HCT116 (cell line): ENCODE results near the gene HOXB7. TPM values are rescaled to one million over a fixed set of nuclear protein-coding genes. Genes with fewer than 3 reads are reported as not detected.

Experiments
- ATAC-seq: fragments of 200-7000 bp; cut with Tn5 transposase; 2 replicates; pipeline ENCODE4 v1.9.1; 2020; ENCODE audit warnings: mild to moderate bottlenecking, moderate library complexity
- BruUV-seq: library from RNA; stranded (reverse); fragments of 400-500 nt; replicated peaks from 2 replicates; lab custom pipeline; 2021; lab: Mats Ljungman, UMichigan
- CTCF ChIA-PET: fragments of 300-600 bp; sonication (Branson Sonifier 250); formaldehyde crosslinking; loops from one replicate; lab custom pipeline; 2021; ENCODE audit warnings: antibody characterized with exemption; lab: Charles Lee
- POLR2A ChIA-PET: fragments of 300-600, 350-600 bp; sonication (Branson Sonifier 250); formaldehyde crosslinking; loops from one replicate; lab custom pipeline; 2021; ENCODE audit warnings: antibody characterized with exemption; lab: Charles Lee
- RAD21 ChIA-PET, 2 experiments: fragments of 300-600 bp; sonication (Branson Sonifier 250); formaldehyde crosslinking; loops; one replicate each; lab custom pipeline; 2023; ENCODE audit warnings: low total read pairs in 2 of 2; ENCODE audit not compliant: uncharacterized antibody in 2 of 2, unreplicated experiment in 2 of 2, low non-redundant PET in 1 of 2; lab: Charles Lee
- DNase-seq: peaks from one replicate; pipeline ENCODE4 v3.0.0-alpha.2; 2010; ENCODE audit warnings: low read depth, low spot score
- H2AFZ ChIP-seq: fragments of 200-600 bp; shearing (Covaris generic), sonication (generic); 2 replicates; pipeline ENCODE4 v1.6.1; 2017; ENCODE audit warnings: low read depth, mixed run types, mixed read lengths, antibody characterized with exemption, low read length; ENCODE audit not compliant: poor library complexity, severe bottlenecking
- H3K27ac ChIP-seq: 2 replicates; pipeline ENCODE4 v1.5.1; 2012; ENCODE audit warnings: low read depth, low read length
- H3K27me3 ChIP-seq: fragments of 200-600 bp; sonication (generic); 2 replicates; pipeline ENCODE4 v1.6.1; 2016; ENCODE audit warnings: mixed run types, low read length, mixed read lengths; ENCODE audit not compliant: insufficient read depth
- H3K36me3 ChIP-seq, 2 experiments: fragments of 200-500 bp in 1 of 2; fragments of 200-600 bp in 1 of 2; sonication (Bioruptor generic) in 1 of 2; sonication (generic) in 1 of 2; 2 replicates each; pipeline versions ENCODE4 v1.5.1 to v1.6.1; 2014 to 2016; ENCODE audit warnings: low read length in 2 of 2, inconsistent platforms in 1 of 2, mixed read lengths in 1 of 2, mixed run types in 1 of 2; ENCODE audit not compliant: insufficient read depth in 2 of 2, control insufficient read depth in 1 of 2
- H3K4me1 ChIP-seq, 2 experiments: fragments of 200-600 bp in 1 of 2; sonication (generic) in 1 of 2; 2 replicates each; pipeline versions ENCODE4 v1.5.1 to v1.6.1; 2012 to 2017; ENCODE audit warnings: low read length in 2 of 2, inconsistent platforms in 1 of 2, mild to moderate bottlenecking in 1 of 2, mixed read lengths in 1 of 2, mixed run types in 1 of 2, moderate library complexity in 1 of 2; ENCODE audit not compliant: insufficient read depth in 2 of 2, control insufficient read depth in 1 of 2
- H3K4me2 ChIP-seq: fragments of 200-600 bp; sonication (generic); 2 replicates; pipeline ENCODE4 v1.6.1; 2017; ENCODE audit warnings: mixed run types, low read length, mixed read lengths
- H3K4me3 ChIP-seq, 2 experiments: fragments of 200-600 bp in 1 of 2; sonication (generic) in 1 of 2; replicated peaks in 1 of 2; 2 replicates each; pipeline ENCODE4 v1.5.1; 2011 to 2016; ENCODE audit warnings: low read length in 2 of 2, control low read depth in 1 of 2, low read depth in 1 of 2, mild to moderate bottlenecking in 1 of 2, mixed read lengths in 1 of 2, mixed run types in 1 of 2
- H3K79me2 ChIP-seq: fragments of 200-600 bp; sonication (generic); 2 replicates; pipeline ENCODE4 v1.6.1; 2017; ENCODE audit warnings: mild to moderate bottlenecking, mixed run types, low read length, moderate library complexity, mixed read lengths; ENCODE audit not compliant: insufficient read depth
- H3K9ac ChIP-seq: fragments of 200-600 bp; sonication (generic); 2 replicates; pipeline ENCODE4 v1.6.1; 2016; ENCODE audit warnings: low read length, mixed read lengths
- H3K9me2 ChIP-seq: fragments of 200-600 bp; sonication (generic), shearing (Covaris generic); 2 replicates; pipeline ENCODE4 v1.6.1; 2017; ENCODE audit warnings: mixed run types, mild to moderate bottlenecking, moderate library complexity; ENCODE audit not compliant: insufficient read depth
- H3K9me3 ChIP-seq, 2 experiments: fragments of 200-500 bp in 1 of 2; fragments of 200-600 bp in 1 of 2; sonication (Bioruptor generic) in 1 of 2; sonication (generic) in 1 of 2; 2 replicates each; pipeline ENCODE4 v1.6.1; 2014 to 2017; ENCODE audit warnings: low read length in 2 of 2, mixed read lengths in 2 of 2, inconsistent platforms in 1 of 2, low read depth in 1 of 2, mild to moderate bottlenecking in 1 of 2, mixed run types in 1 of 2, moderate library complexity in 1 of 2; ENCODE audit not compliant: control insufficient read depth in 1 of 2, insufficient read depth in 1 of 2
- H4K20me1 ChIP-seq: fragments of 200-600 bp; sonication (generic), shearing (Covaris generic); 2 replicates; pipeline ENCODE4 v1.6.1; 2017; ENCODE audit warnings: mixed run types, mild to moderate bottlenecking, moderate library complexity; ENCODE audit not compliant: insufficient read depth
- ATF3 ChIP-seq: IDR thresholded peaks from 2 replicates; pipeline ENCODE4 v1.6.1; 2012
- CEBPB ChIP-seq: IDR thresholded peaks from 2 replicates; pipeline ENCODE4 v1.6.1; 2012; ENCODE audit warnings: low read depth
- EGR1 ChIP-seq: IDR thresholded peaks from 2 replicates; pipeline ENCODE4 v1.6.1; 2012; ENCODE audit warnings: low read depth
- EZH2 ChIP-seq: fragments of 200-600 bp; sonication (generic); IDR thresholded peaks from 2 replicates; pipeline ENCODE4 v1.6.1; 2017; ENCODE audit warnings: antibody characterized with exemption, mixed run types
- JUND ChIP-seq: IDR thresholded peaks from 2 replicates; pipeline ENCODE4 v1.6.1; 2012
- MAX ChIP-seq: IDR thresholded peaks from 2 replicates; pipeline ENCODE4 v1.6.1; 2012
- POLR2A ChIP-seq: IDR thresholded peaks from 2 replicates; pipeline ENCODE4 v1.7.0; 2011; ENCODE audit warnings: borderline replicate concordance; ENCODE audit not compliant: insufficient read depth, insufficient read length; ENCODE audit errors: extremely low read depth
- POLR2AphosphoS5 ChIP-seq: IDR thresholded peaks from 2 replicates; pipeline ENCODE4 v1.6.1; 2011; ENCODE audit warnings: mild to moderate bottlenecking, low read depth, low read length, moderate library complexity
- RAD21 ChIP-seq: IDR thresholded peaks from 2 replicates; pipeline ENCODE4 v1.6.1; 2012; ENCODE audit warnings: low read depth, mild to moderate bottlenecking
- SIN3A ChIP-seq: IDR thresholded peaks from 2 replicates; pipeline ENCODE4 v1.6.1; 2012; ENCODE audit warnings: low read depth
- SP1 ChIP-seq: IDR thresholded peaks from 2 replicates; pipeline ENCODE4 v1.6.1; 2012; ENCODE audit warnings: low read depth
- SRF ChIP-seq: IDR thresholded peaks from 2 replicates; pipeline ENCODE4 v1.6.1; 2012; ENCODE audit warnings: low read depth
- TCF7L2 ChIP-seq: IDR thresholded peaks from 2 replicates; pipeline ENCODE4 v1.7.0; 2011; ENCODE audit warnings: borderline replicate concordance, inconsistent platforms; ENCODE audit not compliant: insufficient read depth, insufficient read length; ENCODE audit errors: extremely low read depth
- YY1 ChIP-seq: IDR thresholded peaks from 2 replicates; pipeline ENCODE4 v1.6.1; 2011; ENCODE audit warnings: low read length, low read depth, moderate library complexity, mild to moderate bottlenecking; ENCODE audit not compliant: insufficient replicate concordance; ENCODE audit errors: extremely low read depth
- intact Hi-C: fragments of 100-400 bp; cut with micrococcal nuclease; formaldehyde crosslinking; loops from 2 replicates; pipeline ENCODE4 v1.10.0; 2022
- total RNA-seq: library from RNA; stranded (reverse); gene quantifications from one replicate; pipeline ENCODE4 v1.2.1, GENCODE V29; 2021; ENCODE audit not compliant: unreplicated experiment

The HOXB7 gene
- total RNA-seq, 1 experiment from 2014 or later = 33.6 TPM

- Histone ChIP-seq H3K4me3 (peak overlapping the region; percentile 81 to 86), H3K27me3 (no peaks in the 10 kb centered on the region), H2AFZ (no peak overlapping the region), H3K4me1 (peaks cover 15 to 28% of the 10 kb centered on the region in 2 experiments), H3K27ac (peak overlapping the region; percentile 95), H4K20me1 (no peaks in the 10 kb centered on the region), H3K79me2 (peaks cover 36% of the 10 kb centered on the region), H3K9ac (peak overlapping the region; percentile 95), H3K4me2 (peak overlapping the region; percentile 98), H3K9me2 (no peaks in the 10 kb centered on the region), H3K9me3 (no peaks in the 10 kb centered on the region), H3K36me3 (no peaks in the 10 kb centered on the region; a peak in 2 of 4 replicates)
- no peak for DNase-seq
- CTCF ChIA-PET = interaction anchor here (1.7 to 1.8 kb wide), 2 partner anchors 51 to 252 kb away, joined by 7 read pairs; no protein-coding TSS in a partner anchor
- ATAC-seq = no peak
- intact Hi-C loops = no loop called here
- TF ChIP-seq ATF3 = no peak
- TF ChIP-seq EZH2 = no peak
- TF ChIP-seq POLR2AphosphoS5 = peak; percentile 38; the same call in 1 of the 2 replicates
- TF ChIP-seq SRF = no peak
- POLR2A ChIA-PET = interaction anchor here (0.9 to 2.2 kb wide), 8 partner anchors 9 to 579 kb away, joined by 3 to 8 read pairs (median 4); partner anchors contain the start of gene NFE2L1
- RAD21 ChIA-PET = no interaction called here
- TSS peak; percentile 87 for BruUV-seq
Measured at GRCh38 chr17:48627118-48627597, 16.3 kb upstream of the HOXB7 start.

- Histone ChIP-seq H3K27ac (peak within 1 kb of the TSS; percentile 95), H3K4me1 (peaks cover 15 to 28% of the 10 kb centered on the region in 2 experiments), H3K27me3 (no peaks in the 10 kb centered on the region), H4K20me1 (no peaks in the 10 kb centered on the region), H3K9me3 (no peaks in the 10 kb centered on the region), H3K4me3 (peak within 1 kb of the TSS; percentile 81 to 86), H3K4me2 (peak within 1 kb of the TSS; percentile 98), H2AFZ (no peak within 1 kb of the TSS), H3K9ac (peak within 1 kb of the TSS; percentile 95), H3K9me2 (no peaks in the 10 kb centered on the region), H3K79me2 (peaks cover 42% of the 10 kb centered on the region), H3K36me3 (no peaks in the 10 kb centered on the region; a peak in 2 of 4 replicates)
- ChIA-PET CTCF (interaction anchor here (0.9 to 1.8 kb wide), 8 partner anchors 9 to 367 kb away, joined by 3 to 12 read pairs (median 6); no protein-coding TSS in a partner anchor), POLR2A (interaction anchor here (0.7 to 2.2 kb wide), 15 partner anchors 9 to 578 kb away, joined by 3 to 11 read pairs (median 4); partner anchors contain the start of gene NFE2L1), RAD21 (interaction anchor here (0.6 to 1.5 kb wide), 3 partner anchors 10 to 404 kb away, joined by 3 to 5 read pairs (median 4); no protein-coding TSS in a partner anchor)
- no TSS peak for BruUV-seq
- TF ChIP-seq MAX = peak; percentile 80; the same call in 1 of the 2 replicates
- TF ChIP-seq CEBPB = no peak; the same call in 1 of the 2 replicates
- peak; percentile 80 for TF ChIP-seq SIN3A
- peak; percentile 49 for TF ChIP-seq TCF7L2
- 0 out of 2 replicates have a peak, but pooled peaks have one; percentile 42 for TF ChIP-seq JUND
- TF ChIP-seq YY1 = peak; percentile 81
- TF ChIP-seq RAD21 = no peak
- TF ChIP-seq POLR2A = no peak
- TF ChIP-seq POLR2AphosphoS5 = peak; percentile 90
- TF ChIP-seq EGR1 = peak; percentile 99
- TF ChIP-seq SP1 = peak; percentile 68
- ATAC-seq (peak; percentile 68), DNase-seq (peak; percentile 88)
- intact Hi-C loops = no loop called here
Measured at GRCh38 chr17:48626245-48627117, 15.7 kb upstream of the HOXB7 start, which contains the start of gene HOXB9. Gene HOXB9 (minus strand): TSS chr17:48626358. CDS start chr17:48626269, 89 bp downstream.
